GM12878 (cell line): ENCODE measurements around the gene SRPK3. TPM values are rescaled to one million over a fixed set of nuclear protein-coding genes. Genes with fewer than 3 reads are reported as not detected.
A peak's percentile ranks its signal among the peaks of the same experiment; 100 is the strongest.

Experiments used
- ATAC-seq: fragments of 200-7000 bp; cut with Tn5 transposase; 3 replicates; pipeline ENCODE4 v1.9.1; 2020; ENCODE audit warnings: mild to moderate bottlenecking, moderate library complexity
- BruUV-seq: library from RNA; stranded (reverse); fragments of 400-500 nt; replicated peaks from 2 replicates; lab custom pipeline; 2021; lab: Mats Ljungman, UMichigan
- CTCF ChIA-PET: fragments of 300-600 bp; sonication (Branson Sonifier 250); formaldehyde crosslinking; extraction: SDS; loops from one replicate; lab custom pipeline; 2021; ENCODE audit warnings: inconsistent platforms; lab: Yijun Ruan, JAX
- POLR2A ChIA-PET: fragments of 350-600 bp; formaldehyde crosslinking; extraction: SDS; loops from one replicate; lab custom pipeline; 2021; ENCODE audit warnings: inconsistent platforms; lab: Charles Lee
- RAD21 ChIA-PET: fragments of 300-600 bp; sonication (Branson Sonifier 250); formaldehyde crosslinking; loops from one replicate; lab custom pipeline; 2023; ENCODE audit warnings: antibody characterized with exemption; ENCODE audit not compliant: unreplicated experiment; lab: Charles Lee
- SMC1A ChIA-PET: fragments of 300-600 bp; sonication (Branson Sonifier 250); formaldehyde crosslinking; loops from one replicate; lab custom pipeline; 2023; ENCODE audit not compliant: unreplicated experiment, uncharacterized antibody; lab: Charles Lee
- DNase-seq: peaks from one replicate; pipeline ENCODE4 v3.0.0-alpha.2; 2011; ENCODE audit warnings: low read depth, low spot score
- FAIRE-seq: peaks from 3 replicates; lab custom pipeline; 2011; peaks lifted over from hg19 to GRCh38; lab: Jason Lieb, UNC
- H2AFZ ChIP-seq: 2 replicates; pipeline ENCODE4 v1.6.0; 2011; ENCODE audit warnings: low read depth, low read length, control low read depth; ENCODE audit not compliant: control insufficient read depth
- H3K27ac ChIP-seq: 2 replicates; pipeline ENCODE4 v1.5.1; 2011; ENCODE audit warnings: control low read depth; ENCODE audit not compliant: control insufficient read depth, insufficient read depth
- H3K27me3 ChIP-seq, 2 experiments: replicated peaks in 1 of 2; 2 replicates each; pipeline versions ENCODE4 v1.6.0 to v1.6.1; 2011; ENCODE audit warnings: low read length in 1 of 2; ENCODE audit not compliant: control insufficient read depth in 2 of 2, insufficient read depth in 2 of 2
- H3K36me3 ChIP-seq, 2 experiments: 2 replicates each; pipeline ENCODE4 v1.5.1; 2011; ENCODE audit warnings: low read length in 1 of 2; ENCODE audit not compliant: control insufficient read depth in 2 of 2, insufficient read depth in 2 of 2
- H3K4me1 ChIP-seq: 2 replicates; pipeline ENCODE4 v1.6.1; 2011; ENCODE audit warnings: mild to moderate bottlenecking, low read length, moderate library complexity, mixed read lengths; ENCODE audit not compliant: control insufficient read depth, insufficient read depth
- H3K4me2 ChIP-seq: 2 replicates; pipeline ENCODE4 v1.6.0; 2011; ENCODE audit warnings: control low read depth; ENCODE audit not compliant: control insufficient read depth, insufficient read depth
- H3K4me3 ChIP-seq: fragments of 200-600 bp; sonication (generic); 2 replicates; pipeline ENCODE4 v1.5.1; 2016
- H3K79me2 ChIP-seq: 2 replicates; pipeline ENCODE4 v1.6.0; 2011; ENCODE audit warnings: low read length; ENCODE audit not compliant: control insufficient read depth, insufficient read depth
- H3K9ac ChIP-seq: 2 replicates; pipeline ENCODE4 v1.8.0; 2011; ENCODE audit warnings: low read length, control low read depth, mixed read lengths; ENCODE audit not compliant: control insufficient read depth, insufficient read depth
- H3K9me3 ChIP-seq: replicated peaks from 3 replicates; pipeline ENCODE4 v1.5.1; 2011; ENCODE audit warnings: mild to moderate bottlenecking, low read length; ENCODE audit not compliant: control insufficient read depth, insufficient read depth
- H4K20me1 ChIP-seq: 2 replicates; pipeline ENCODE4 v1.6.0; 2011; ENCODE audit not compliant: control insufficient read depth, insufficient read depth
- IKZF2 ChIP-seq, 2 experiments: fragments of 450-650 bp; IDR thresholded peaks; 2 replicates each; pipeline ENCODE4 v1.6.1; 2017; ENCODE audit warnings: mild to moderate bottlenecking in 2 of 2, moderate library complexity in 2 of 2
- MYC ChIP-seq: IDR thresholded peaks from 2 replicates; pipeline ENCODE4 v1.6.1; 2011; ENCODE audit warnings: mild to moderate bottlenecking, low read length, moderate library complexity, inconsistent platforms; ENCODE audit not compliant: insufficient read depth, insufficient replicate concordance, insufficient read length, severe bottlenecking
- NFYB ChIP-seq: IDR thresholded peaks from 2 replicates; pipeline ENCODE4 v1.6.1; 2011; ENCODE audit warnings: low read depth, mild to moderate bottlenecking, low read length, improper control_type of control experiment, moderate library complexity; ENCODE audit not compliant: insufficient read depth
- POLR2A ChIP-seq: IDR thresholded peaks from 2 replicates; pipeline ENCODE4 v1.6.1; 2011; ENCODE audit warnings: low read depth, mild to moderate bottlenecking, low read length
- SUZ12 ChIP-seq: fragments of 200-600 bp; sonication (generic); IDR thresholded peaks from one replicate; pipeline ENCODE4 v1.6.1; 2018; ENCODE audit warnings: antibody characterized with exemption, mild to moderate bottlenecking; ENCODE audit not compliant: unreplicated experiment
- WGBS: methylation state at CpG from one replicate; pipeline ENCODE4 v1.1.6; 2016; ENCODE audit warnings: low lambda C conversion rate; ENCODE audit not compliant: insufficient replicate concordance, insufficient coverage; ENCODE audit errors: missing lambda C conversion rate; 5-methylcytosine and 5-hydroxymethylcytosine counted together
- in situ Hi-C: fragments of 300-500 bp; cut with MboI; formaldehyde crosslinking; loops from 9 replicates; pipeline ENCODE4 v1.14.3; 2018; ENCODE audit warnings: mixed read lengths
- intact Hi-C: fragments of 100-400 bp; cut with micrococcal nuclease; formaldehyde crosslinking; loops from one replicate; pipeline ENCODE4 v1.14.2; 2022; ENCODE audit not compliant: unreplicated experiment
- polyA plus RNA-seq, 11 experiments: library from polyadenylated mRNA; depleted of rRNA in 4 of 11; unstranded in 6 of 11; stranded (reverse) in 5 of 11; fragments of >200 nt; fragmentation: Nextera tagmentation in 4 of 11; fragmentation: Illumina TruSeq in 1 of 11; extraction: Ambion mirVana in 4 of 11; extraction: Trizol in 1 of 11; gene quantifications; 1 replicate in 1 of 11; 2 replicates in 10 of 11; pipeline versions ENCODE4 v1.2.1 to v1.2.3, GENCODE V29; 2011 to 2016; ENCODE audit warnings: inconsistent platforms in 2 of 11, missing spikeins in 2 of 11, low read depth in 1 of 11
- total RNA-seq, 4 experiments: library from RNA; depleted of rRNA in 3 of 4; stranded (reverse); fragments of >200 nt in 3 of 4; fragmentation: Illumina TruSeq in 1 of 4; extraction: Trizol in 1 of 4; gene quantifications; 2 replicates each; pipeline versions ENCODE4 v1.2.1 to v1.2.3, GENCODE V29; 2013 to 2021
- TF ChIP-seq, protein P1 (sequence below): fragments of 450-650 bp; formaldehyde crosslinking; IDR thresholded peaks from 2 replicates; pipeline ENCODE4 v1.5.0; 2022; ENCODE audit warnings: mild to moderate bottlenecking, missing genetic modification characterization
- TF ChIP-seq, protein P2 (sequence below): fragments of 450-650 bp; formaldehyde crosslinking; IDR thresholded peaks from 2 replicates; pipeline ENCODE4 v1.4.0; 2022; ENCODE audit warnings: mild to moderate bottlenecking, moderate library complexity

SRPK3 gene
- total and polyA plus RNA-seq, 10 of the 15 experiments (the other 5 are each of a cell fraction or from before 2014, with no cell fraction given): 0.05 to 0.19 TPM; not detected in 8

DNA sequence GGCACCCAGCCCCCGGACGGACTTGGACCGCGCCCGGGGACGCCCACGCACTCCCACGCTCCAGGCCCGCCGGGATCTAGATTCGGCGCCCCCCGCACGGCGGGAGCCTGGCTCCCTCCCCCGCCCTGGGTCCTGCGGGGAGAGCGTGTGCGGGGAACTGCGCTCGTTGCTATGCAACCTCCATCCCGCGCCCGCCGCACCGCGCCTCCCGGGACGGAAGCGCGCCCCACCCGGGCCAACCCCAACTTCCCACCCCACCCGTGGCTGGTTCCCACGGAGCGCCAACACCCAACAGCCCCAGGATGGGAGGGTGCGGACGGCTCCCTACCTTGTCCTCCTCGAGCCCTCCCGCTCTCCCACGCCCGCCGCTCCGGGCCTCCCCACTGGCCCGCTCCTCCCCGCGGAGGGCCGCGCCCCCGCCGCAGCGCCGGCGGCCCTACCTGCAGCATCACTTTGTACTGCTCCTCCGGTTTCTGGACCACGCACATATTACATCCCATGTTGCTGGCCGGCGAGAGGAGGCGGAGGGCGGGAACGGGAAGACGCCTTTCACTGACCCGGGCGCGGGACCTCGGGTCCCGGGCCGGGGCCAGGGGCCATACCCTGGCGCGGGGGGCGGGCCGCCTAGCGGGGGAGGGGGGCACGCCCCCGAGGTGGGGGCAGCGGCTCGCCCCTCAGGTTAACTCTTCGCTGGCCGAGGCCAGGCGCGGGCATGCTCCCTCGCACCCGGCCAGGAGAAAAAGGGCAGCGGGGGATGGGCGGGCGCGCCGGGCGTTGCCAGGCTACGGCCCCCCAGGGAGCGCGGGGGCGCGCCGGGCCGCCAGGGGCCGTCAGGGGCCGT, 49.2 kb downstream of the SRPK3 start, which contains the start of gene PDZD4:
Gene PDZD4 (minus strand): TSS at position 746 of the 841 bp plus-strand sequence. CDS start 246 bp downstream, at position 500.
- SMC1A ChIA-PET: no interaction called here
- TF ChIP-seq NFYB (no peak), SUZ12 (peak; percentile 69)
- TF ChIP-seq, all 136 proteins: peak for 1
- CTCF ChIA-PET: no interaction called here
- Histone ChIP-seq H2AFZ (no peak within 1 kb of the TSS), H3K79me2 (no peaks in the 10 kb centered on the region), H3K9me3 (no peaks in the 10 kb centered on the region; the same call in 2 of the 3 replicates), H3K36me3 (no peaks in the 10 kb centered on the region), H3K27me3 (no peaks in the 10 kb centered on the region; a peak in 1 of 4 replicates), H3K4me3 (no peak within 1 kb of the TSS), H4K20me1 (no peaks in the 10 kb centered on the region), H3K9ac (no peak within 1 kb of the TSS), H3K4me1 (no peaks in the 10 kb centered on the region), H3K27ac (no peak within 1 kb of the TSS), H3K4me2 (no peak within 1 kb of the TSS)
- 45% methylated on average over 23 of the region's 97 CpGs for WGBS
- ATAC-seq (no peak), DNase-seq (no peak), FAIRE-seq (no peak)
- RAD21 ChIA-PET: no interaction called here
- intact Hi-C loops: no loop called here
- POLR2A ChIA-PET: no interaction called here
- in situ Hi-C loops: no loop called here
- BruUV-seq: no TSS peak

DNA sequence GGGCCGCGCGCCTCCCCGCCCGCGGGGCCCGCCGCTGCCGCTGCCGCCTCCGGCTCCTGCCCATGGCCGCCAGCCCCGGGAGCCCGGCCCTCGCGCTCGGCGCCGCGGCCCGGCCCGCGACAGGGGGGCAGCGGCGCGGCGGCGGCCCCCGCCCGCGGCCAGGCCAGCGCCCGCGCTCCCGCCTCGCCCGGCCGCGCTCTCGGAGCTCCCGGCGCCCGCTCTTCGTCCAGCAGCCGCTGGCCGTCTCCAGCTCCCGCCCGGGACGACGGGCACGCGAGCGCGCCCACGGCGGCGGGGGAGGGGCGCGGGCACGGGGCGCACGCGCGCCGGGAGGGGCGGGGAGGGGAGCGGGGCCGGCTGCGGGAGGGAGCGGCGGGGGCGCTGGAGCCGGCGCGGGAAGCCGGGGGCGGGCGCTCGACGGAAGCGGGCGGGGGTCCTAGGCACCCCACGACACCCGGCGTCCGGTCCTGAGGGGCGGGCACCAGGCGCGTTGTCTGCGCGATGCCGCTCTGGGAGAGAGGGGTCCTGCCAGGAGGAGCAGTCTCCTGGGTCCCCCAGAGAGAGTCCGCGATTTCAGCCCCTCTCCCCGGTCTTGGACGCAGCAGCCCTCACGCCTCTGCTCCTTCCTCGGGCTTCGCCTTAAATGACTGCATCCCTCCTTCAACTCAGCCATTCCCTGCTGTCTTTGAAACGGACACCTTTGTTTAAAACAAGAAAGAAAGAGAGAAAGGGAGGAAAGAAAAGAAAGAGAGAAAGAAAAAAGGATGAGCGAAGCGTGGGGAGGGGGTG, 50.0 kb downstream of the SRPK3 start:
- no TSS peak for BruUV-seq
- POLR2A ChIA-PET: no interaction called here
- no peak for TF ChIP-seq POLR2A
- TF ChIP-seq, protein P1, sequence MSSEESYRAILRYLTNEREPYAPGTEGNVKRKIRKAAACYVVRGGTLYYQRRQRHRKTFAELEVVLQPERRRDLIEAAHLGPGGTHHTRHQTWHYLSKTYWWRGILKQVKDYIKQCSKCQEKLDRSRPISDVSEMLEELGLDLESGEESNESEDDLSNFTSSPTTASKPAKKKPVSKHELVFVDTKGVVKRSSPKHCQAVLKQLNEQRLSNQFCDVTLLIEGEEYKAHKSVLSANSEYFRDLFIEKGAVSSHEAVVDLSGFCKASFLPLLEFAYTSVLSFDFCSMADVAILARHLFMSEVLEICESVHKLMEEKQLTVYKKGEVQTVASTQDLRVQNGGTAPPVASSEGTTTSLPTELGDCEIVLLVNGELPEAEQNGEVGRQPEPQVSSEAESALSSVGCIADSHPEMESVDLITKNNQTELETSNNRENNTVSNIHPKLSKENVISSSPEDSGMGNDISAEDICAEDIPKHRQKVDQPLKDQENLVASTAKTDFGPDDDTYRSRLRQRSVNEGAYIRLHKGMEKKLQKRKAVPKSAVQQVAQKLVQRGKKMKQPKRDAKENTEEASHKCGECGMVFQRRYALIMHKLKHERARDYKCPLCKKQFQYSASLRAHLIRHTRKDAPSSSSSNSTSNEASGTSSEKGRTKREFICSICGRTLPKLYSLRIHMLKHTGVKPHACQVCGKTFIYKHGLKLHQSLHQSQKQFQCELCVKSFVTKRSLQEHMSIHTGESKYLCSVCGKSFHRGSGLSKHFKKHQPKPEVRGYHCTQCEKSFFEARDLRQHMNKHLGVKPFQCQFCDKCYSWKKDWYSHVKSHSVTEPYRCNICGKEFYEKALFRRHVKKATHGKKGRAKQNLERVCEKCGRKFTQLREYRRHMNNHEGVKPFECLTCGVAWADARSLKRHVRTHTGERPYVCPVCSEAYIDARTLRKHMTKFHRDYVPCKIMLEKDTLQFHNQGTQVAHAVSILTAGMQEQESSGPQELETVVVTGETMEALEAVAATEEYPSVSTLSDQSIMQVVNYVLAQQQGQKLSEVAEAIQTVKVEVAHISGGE: no peak
- TF ChIP-seq MYC: no peak
- no peak for TF ChIP-seq IKZF2 (IDR thresholded peaks at IDR 0.05)
- TF ChIP-seq, protein P2, sequence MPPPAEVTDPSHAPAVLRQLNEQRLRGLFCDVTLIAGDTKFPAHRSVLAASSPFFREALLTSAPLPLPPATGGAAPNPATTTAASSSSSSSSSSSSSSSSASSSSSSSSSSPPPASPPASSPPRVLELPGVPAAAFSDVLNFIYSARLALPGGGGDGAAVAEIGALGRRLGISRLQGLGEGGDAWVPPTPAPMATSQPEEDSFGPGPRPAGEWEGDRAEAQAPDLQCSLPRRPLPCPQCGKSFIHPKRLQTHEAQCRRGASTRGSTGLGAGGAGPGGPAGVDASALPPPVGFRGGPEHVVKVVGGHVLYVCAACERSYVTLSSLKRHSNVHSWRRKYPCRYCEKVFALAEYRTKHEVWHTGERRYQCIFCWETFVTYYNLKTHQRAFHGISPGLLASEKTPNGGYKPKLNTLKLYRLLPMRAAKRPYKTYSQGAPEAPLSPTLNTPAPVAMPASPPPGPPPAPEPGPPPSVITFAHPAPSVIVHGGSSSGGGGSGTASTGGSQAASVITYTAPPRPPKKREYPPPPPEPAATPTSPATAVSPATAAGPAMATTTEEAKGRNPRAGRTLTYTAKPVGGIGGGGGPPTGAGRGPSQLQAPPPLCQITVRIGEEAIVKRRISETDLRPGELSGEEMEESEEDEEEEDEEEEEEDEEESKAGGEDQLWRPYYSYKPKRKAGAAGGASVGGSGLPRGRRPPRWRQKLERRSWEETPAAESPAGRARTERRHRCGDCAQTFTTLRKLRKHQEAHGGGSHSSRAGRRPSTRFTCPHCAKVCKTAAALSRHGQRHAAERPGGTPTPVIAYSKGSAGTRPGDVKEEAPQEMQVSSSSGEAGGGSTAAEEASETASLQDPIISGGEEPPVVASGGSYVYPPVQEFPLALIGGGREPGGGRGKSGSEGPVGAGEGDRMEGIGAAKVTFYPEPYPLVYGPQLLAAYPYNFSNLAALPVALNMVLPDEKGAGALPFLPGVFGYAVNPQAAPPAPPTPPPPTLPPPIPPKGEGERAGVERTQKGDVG (CRISPR knock-in tag): no peak

More for the DNA sequence above, 50.0 kb downstream of the SRPK3 start:
- Histone ChIP-seq H3K79me2 (no peaks in the 10 kb centered on the region), H2AFZ (no peak overlapping the region), H3K27me3 (no peaks in the 10 kb centered on the region; a peak in 1 of 4 replicates), H3K4me3 (no peak overlapping the region), H4K20me1 (no peaks in the 10 kb centered on the region), H3K4me1 (no peaks in the 10 kb centered on the region), H3K4me2 (no peak overlapping the region), H3K9ac (no peak overlapping the region), H3K27ac (no peak overlapping the region), H3K9me3 (no peaks in the 10 kb centered on the region; the same call in 2 of the 3 replicates), H3K36me3 (no peaks in the 10 kb centered on the region)
- 53% methylated on average over 24 of the region's 102 CpGs for WGBS
- FAIRE-seq (no peak), DNase-seq (no peak), ATAC-seq (no peak)
- CTCF ChIA-PET: no interaction called here
- intact Hi-C loops (no loop called here), in situ Hi-C loops (no loop called here)
- SMC1A ChIA-PET: no interaction called here
- RAD21 ChIA-PET: no interaction called here
